Endothelial cell of umbilical vein (primary cell): ENCODE results near the gene TSACC. TPM values are rescaled to one million over a fixed set of nuclear protein-coding genes. Genes with fewer than 3 reads are reported as not detected.

ENCODE experiments used
- BruUV-seq: library from RNA; stranded (reverse); fragments of 400-500 nt; replicated peaks from 2 replicates; lab custom pipeline; 2021; lab: Mats Ljungman, UMichigan
- CTCF ChIA-PET: fragments of 300-600, 350-600 bp; sonication (Branson Sonifier 250); formaldehyde crosslinking; loops from one replicate; lab custom pipeline; 2021; ENCODE audit warnings: antibody characterized with exemption, inconsistent platforms; lab: Charles Lee
- POLR2A ChIA-PET: fragments of 300-600, 350-600 bp; sonication (Branson Sonifier 250); formaldehyde crosslinking; loops from one replicate; lab custom pipeline; 2021; ENCODE audit warnings: antibody characterized with exemption, inconsistent platforms; lab: Charles Lee
- DNase-seq: peaks from one replicate; pipeline ENCODE4 v3.0.0-alpha.2; 2011; ENCODE audit warnings: low read depth, low spot score
- FAIRE-seq: peaks from 2 replicates; lab custom pipeline; 2011; peaks lifted over from hg19 to GRCh38; lab: Jason Lieb, UNC
- H2AFZ ChIP-seq: 2 replicates; pipeline ENCODE4 v1.6.0; 2012; ENCODE audit warnings: low read depth, low read length, control low read depth, inconsistent platforms
- H3K27ac ChIP-seq: 2 replicates; pipeline ENCODE4 v1.5.1; 2011; ENCODE audit warnings: low read depth, mild to moderate bottlenecking, control low read depth, low read length, moderate library complexity; ENCODE audit not compliant: insufficient read depth
- H3K27me3 ChIP-seq, 2 experiments: 2 replicates each; pipeline versions ENCODE4 v1.6.0 to v1.6.1; 2011; ENCODE audit warnings: low read length in 2 of 2, mixed read lengths in 1 of 2; ENCODE audit not compliant: control insufficient read depth in 2 of 2, insufficient read depth in 2 of 2
- H3K36me3 ChIP-seq, 2 experiments: 2 replicates in 1 of 2; 3 replicates in 1 of 2; pipeline ENCODE4 v1.5.1; 2011; ENCODE audit warnings: low read length in 2 of 2, mild to moderate bottlenecking in 1 of 2, moderate library complexity in 1 of 2; ENCODE audit not compliant: control insufficient read depth in 2 of 2, insufficient read depth in 2 of 2; ENCODE audit errors: extremely low read depth in 1 of 2
- H3K4me1 ChIP-seq: 3 replicates; pipeline ENCODE4 v1.5.1; 2011; ENCODE audit warnings: mild to moderate bottlenecking, low read length; ENCODE audit not compliant: control insufficient read depth, insufficient read depth; ENCODE audit errors: extremely low read depth
- H3K4me2 ChIP-seq: 2 replicates; pipeline ENCODE4 v1.6.1; 2011; ENCODE audit warnings: low read length, control low read depth, mixed read lengths; ENCODE audit not compliant: insufficient read depth
- H3K4me3 ChIP-seq, 3 experiments: fragments of 200-600 bp in 1 of 3; sonication (generic), shearing (Covaris generic) in 1 of 3; replicated peaks in 1 of 3; 2 replicates each; pipeline ENCODE4 v1.5.1; 2011 to 2016; ENCODE audit warnings: control low read depth in 3 of 3, low read length in 3 of 3, mild to moderate bottlenecking in 2 of 3, inconsistent platforms in 1 of 3, low read depth in 1 of 3, moderate library complexity in 1 of 3; ENCODE audit not compliant: insufficient read depth in 1 of 3
- H3K79me2 ChIP-seq: 2 replicates; pipeline ENCODE4 v1.6.0; 2012; ENCODE audit warnings: low read length, inconsistent platforms; ENCODE audit not compliant: control insufficient read depth, insufficient read depth
- H3K9ac ChIP-seq: replicated peaks from 2 replicates; pipeline ENCODE3; 2011; ENCODE audit warnings: low read length, control low read depth; ENCODE audit not compliant: insufficient read depth; ENCODE audit errors: extremely low read depth
- H3K9me1 ChIP-seq: replicated peaks from 3 replicates; pipeline ENCODE4 v1.6.0; 2011; ENCODE audit warnings: mild to moderate bottlenecking, low read length; ENCODE audit not compliant: control insufficient read depth, insufficient read depth; ENCODE audit errors: extremely low read depth
- H3K9me3 ChIP-seq: replicated peaks from 2 replicates; pipeline ENCODE4 v1.5.1; 2012; ENCODE audit warnings: low read length, inconsistent platforms; ENCODE audit not compliant: control insufficient read depth, insufficient read depth
- H4K20me1 ChIP-seq: replicated peaks from 2 replicates; pipeline ENCODE3; 2011; ENCODE audit warnings: mild to moderate bottlenecking, low read length; ENCODE audit not compliant: control insufficient read depth, insufficient read depth; ENCODE audit errors: extremely low read depth
- EZH2 ChIP-seq: IDR thresholded peaks from 2 replicates; pipeline ENCODE4 v1.6.1; 2012; ENCODE audit warnings: borderline replicate concordance, low read depth, mild to moderate bottlenecking, moderate library complexity, low read length, inconsistent platforms; ENCODE audit not compliant: severe bottlenecking
- FOS ChIP-seq: IDR thresholded peaks from 2 replicates; pipeline ENCODE4 v1.6.1; 2011; ENCODE audit warnings: mild to moderate bottlenecking, low read length, moderate library complexity, borderline replicate concordance; ENCODE audit not compliant: insufficient read depth
- GATA2 ChIP-seq: IDR thresholded peaks from 2 replicates; pipeline ENCODE4 v1.7.0; 2011; ENCODE audit warnings: low read depth, mild to moderate bottlenecking, moderate library complexity, mixed read lengths, low read length; ENCODE audit not compliant: insufficient read length, insufficient read depth
- JUN ChIP-seq: IDR thresholded peaks from 2 replicates; pipeline ENCODE4 v1.6.1; 2011; ENCODE audit warnings: borderline replicate concordance, low read depth; ENCODE audit not compliant: insufficient read length, insufficient read depth
- MYC ChIP-seq: IDR thresholded peaks from one replicate; pipeline ENCODE4 v1.6.1; 2011; ENCODE audit warnings: mild to moderate bottlenecking, low read depth, low read length
- POLR2A ChIP-seq: IDR thresholded peaks from 2 replicates; pipeline ENCODE4 v1.6.1; 2012; ENCODE audit warnings: low read depth, mild to moderate bottlenecking, control low read depth, low read length
- POLR2AphosphoS5 ChIP-seq: IDR thresholded peaks from 2 replicates; pipeline ENCODE4 v1.6.1; 2012; ENCODE audit warnings: low read depth, mild to moderate bottlenecking, control low read depth, low read length, moderate library complexity; ENCODE audit not compliant: insufficient read depth
- dilution Hi-C: fragments of 300-500 bp; cut with MboI; formaldehyde crosslinking; loops from one replicate; pipeline ENCODE4 v1.15.0; 2019; ENCODE audit warnings: low sequenced_read_pairs; ENCODE audit not compliant: extremely low pct_ligation_motif_present
- intact Hi-C: fragments of 100-400 bp; cut with micrococcal nuclease; formaldehyde crosslinking; loops from one replicate; pipeline ENCODE4 v1.10.0; 2022
- polyA plus RNA-seq, 4 experiments: library from polyadenylated mRNA; depleted of rRNA in 3 of 4; stranded (reverse) in 3 of 4; unstranded in 1 of 4; fragments of >200 nt; gene quantifications; 2 replicates each; pipeline versions ENCODE4 v1.2.1 to v1.2.3, GENCODE V29; 2011 to 2012; ENCODE audit warnings: missing spikeins in 1 of 4
- total RNA-seq: library from RNA; stranded (reverse); gene quantifications from 2 replicates; pipeline ENCODE4 v1.2.3, GENCODE V29; 2021
- TF ChIP-seq, protein P1 (sequence below), 2 donors: IDR thresholded peaks; 1 replicate in 1 of 2; 2 replicates in 1 of 2; pipeline ENCODE4 v1.5.1; 2011; ENCODE audit warnings: low read length in 2 of 2, mild to moderate bottlenecking in 2 of 2, moderate library complexity in 2 of 2, control low read depth in 1 of 2, inconsistent platforms in 1 of 2, low read depth in 1 of 2; ENCODE audit not compliant: insufficient read depth in 1 of 2; ENCODE audit errors: extremely low read depth in 1 of 2
- TF ChIP-seq, protein P2 (sequence below): IDR thresholded peaks from 2 replicates; pipeline ENCODE4 v1.6.1; 2011; ENCODE audit not compliant: insufficient read depth, insufficient read length

Gene TSACC
- total and polyA plus RNA-seq, 2 donors (not counting 3 experiments of a cell fraction or from before 2014, with no cell fraction given), result 0.69 to 0.94 TPM

DNA sequence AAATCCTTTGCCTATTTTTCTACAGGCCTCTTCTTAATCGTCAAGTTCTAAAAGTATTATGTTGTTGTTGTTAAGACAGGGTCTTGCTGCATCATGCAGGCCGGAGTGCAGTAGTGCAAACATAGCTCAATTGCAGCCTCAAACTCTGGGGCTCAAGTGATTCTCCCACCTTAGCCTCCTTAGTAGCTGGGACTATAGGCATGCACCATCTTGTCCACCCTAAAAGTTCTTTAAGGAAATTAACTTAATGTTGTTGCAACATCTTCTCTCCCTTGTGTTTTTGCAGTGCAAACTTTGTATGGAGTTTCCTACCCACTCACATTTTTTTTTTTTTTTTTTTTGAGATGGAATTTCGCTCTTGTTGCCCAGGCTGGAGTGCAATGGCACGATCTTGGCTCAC, 35.1 kb upstream of the TSACC start:
- Histone ChIP-seq H3K27me3 (no peaks in the 10 kb centered on the region), H2AFZ (no peak overlapping the region), H3K79me2 (no peaks in the 10 kb centered on the region), H3K36me3 (peaks cover under 1 to 8% of the 10 kb centered on the region in 2 experiments), H3K4me2 (no peak overlapping the region), H3K27ac (no peak overlapping the region), H3K9me1 (no peaks in the 10 kb centered on the region), H4K20me1 (no peaks in the 10 kb centered on the region), H3K4me1 (no peaks in the 10 kb centered on the region), H3K9ac (no peak overlapping the region), H3K4me3 (no peak overlapping the region), H3K9me3 (no peaks in the 10 kb centered on the region)
- FAIRE-seq, result no peak
- ChIA-PET POLR2A (no interaction called here), CTCF (interaction anchor here (1.2 kb wide), 1 partner anchor 16 kb away, joined by 4 read pairs; no protein-coding TSS in a partner anchor)
- dilution Hi-C loops (no loop called here), intact Hi-C loops (no loop called here)
- BruUV-seq, result no TSS peak
- no peak for TF ChIP-seq FOS
- TF ChIP-seq EZH2, result no peak
- TF ChIP-seq, protein P1, sequence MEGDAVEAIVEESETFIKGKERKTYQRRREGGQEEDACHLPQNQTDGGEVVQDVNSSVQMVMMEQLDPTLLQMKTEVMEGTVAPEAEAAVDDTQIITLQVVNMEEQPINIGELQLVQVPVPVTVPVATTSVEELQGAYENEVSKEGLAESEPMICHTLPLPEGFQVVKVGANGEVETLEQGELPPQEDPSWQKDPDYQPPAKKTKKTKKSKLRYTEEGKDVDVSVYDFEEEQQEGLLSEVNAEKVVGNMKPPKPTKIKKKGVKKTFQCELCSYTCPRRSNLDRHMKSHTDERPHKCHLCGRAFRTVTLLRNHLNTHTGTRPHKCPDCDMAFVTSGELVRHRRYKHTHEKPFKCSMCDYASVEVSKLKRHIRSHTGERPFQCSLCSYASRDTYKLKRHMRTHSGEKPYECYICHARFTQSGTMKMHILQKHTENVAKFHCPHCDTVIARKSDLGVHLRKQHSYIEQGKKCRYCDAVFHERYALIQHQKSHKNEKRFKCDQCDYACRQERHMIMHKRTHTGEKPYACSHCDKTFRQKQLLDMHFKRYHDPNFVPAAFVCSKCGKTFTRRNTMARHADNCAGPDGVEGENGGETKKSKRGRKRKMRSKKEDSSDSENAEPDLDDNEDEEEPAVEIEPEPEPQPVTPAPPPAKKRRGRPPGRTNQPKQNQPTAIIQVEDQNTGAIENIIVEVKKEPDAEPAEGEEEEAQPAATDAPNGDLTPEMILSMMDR (IDR thresholded peaks at IDR 0.05; ENCODE audit: extremely low read depth in 1 of 2, insufficient read depth in 1 of 2, low read depth in 1 of 2, low read length in 2 of 2), result no peak
- TF ChIP-seq JUN, result no peak
- TF ChIP-seq, protein P2, sequence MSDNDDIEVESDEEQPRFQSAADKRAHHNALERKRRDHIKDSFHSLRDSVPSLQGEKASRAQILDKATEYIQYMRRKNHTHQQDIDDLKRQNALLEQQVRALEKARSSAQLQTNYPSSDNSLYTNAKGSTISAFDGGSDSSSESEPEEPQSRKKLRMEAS, result no peak
- TF ChIP-seq MYC, result no peak
- TF ChIP-seq POLR2A, result no peak
- TF ChIP-seq GATA2, result no peak
- TF ChIP-seq POLR2AphosphoS5, result no peak
- DNase-seq, result no peak
